GM12878 (cell line): ENCODE measurements around the gene CAVIN2. TPM values are rescaled to one million over a fixed set of nuclear protein-coding genes. Genes with fewer than 3 reads are reported as not detected.

Experiments used
- ATAC-seq: fragments of 200-7000 bp; cut with Tn5 transposase; 3 replicates; pipeline ENCODE4 v1.9.1; 2020; ENCODE audit warnings: mild to moderate bottlenecking, moderate library complexity
- BruUV-seq: library from RNA; stranded (reverse); fragments of 400-500 nt; replicated peaks from 2 replicates; lab custom pipeline; 2021; lab: Mats Ljungman, UMichigan
- CTCF ChIA-PET: fragments of 300-600 bp; sonication (Branson Sonifier 250); formaldehyde crosslinking; extraction: SDS; loops from one replicate; lab custom pipeline; 2021; ENCODE audit warnings: inconsistent platforms; lab: Yijun Ruan, JAX
- POLR2A ChIA-PET: fragments of 350-600 bp; formaldehyde crosslinking; extraction: SDS; loops from one replicate; lab custom pipeline; 2021; ENCODE audit warnings: inconsistent platforms; lab: Charles Lee
- RAD21 ChIA-PET: fragments of 300-600 bp; sonication (Branson Sonifier 250); formaldehyde crosslinking; loops from one replicate; lab custom pipeline; 2023; ENCODE audit warnings: antibody characterized with exemption; ENCODE audit not compliant: unreplicated experiment; lab: Charles Lee
- SMC1A ChIA-PET: fragments of 300-600 bp; sonication (Branson Sonifier 250); formaldehyde crosslinking; loops from one replicate; lab custom pipeline; 2023; ENCODE audit not compliant: unreplicated experiment, uncharacterized antibody; lab: Charles Lee
- DNase-seq: peaks from one replicate; pipeline ENCODE4 v3.0.0-alpha.2; 2011; ENCODE audit warnings: low read depth, low spot score
- FAIRE-seq: peaks from 3 replicates; lab custom pipeline; 2011; peaks lifted over from hg19 to GRCh38; lab: Jason Lieb, UNC
- H2AFZ ChIP-seq: 2 replicates; pipeline ENCODE4 v1.6.0; 2011; ENCODE audit warnings: low read depth, low read length, control low read depth; ENCODE audit not compliant: control insufficient read depth
- H3K27ac ChIP-seq: 2 replicates; pipeline ENCODE4 v1.5.1; 2011; ENCODE audit warnings: control low read depth; ENCODE audit not compliant: control insufficient read depth, insufficient read depth
- H3K27me3 ChIP-seq, 2 experiments: replicated peaks in 1 of 2; 2 replicates each; pipeline versions ENCODE4 v1.6.0 to v1.6.1; 2011; ENCODE audit warnings: low read length in 1 of 2; ENCODE audit not compliant: control insufficient read depth in 2 of 2, insufficient read depth in 2 of 2
- H3K36me3 ChIP-seq, 2 experiments: 2 replicates each; pipeline ENCODE4 v1.5.1; 2011; ENCODE audit warnings: low read length in 1 of 2; ENCODE audit not compliant: control insufficient read depth in 2 of 2, insufficient read depth in 2 of 2
- H3K4me1 ChIP-seq: 2 replicates; pipeline ENCODE4 v1.6.1; 2011; ENCODE audit warnings: mild to moderate bottlenecking, low read length, moderate library complexity, mixed read lengths; ENCODE audit not compliant: control insufficient read depth, insufficient read depth
- H3K4me2 ChIP-seq: 2 replicates; pipeline ENCODE4 v1.6.0; 2011; ENCODE audit warnings: control low read depth; ENCODE audit not compliant: control insufficient read depth, insufficient read depth
- H3K4me3 ChIP-seq: fragments of 200-600 bp; sonication (generic); 2 replicates; pipeline ENCODE4 v1.5.1; 2016
- H3K79me2 ChIP-seq: 2 replicates; pipeline ENCODE4 v1.6.0; 2011; ENCODE audit warnings: low read length; ENCODE audit not compliant: control insufficient read depth, insufficient read depth
- H3K9ac ChIP-seq: 2 replicates; pipeline ENCODE4 v1.8.0; 2011; ENCODE audit warnings: low read length, control low read depth, mixed read lengths; ENCODE audit not compliant: control insufficient read depth, insufficient read depth
- H3K9me3 ChIP-seq: replicated peaks from 3 replicates; pipeline ENCODE4 v1.5.1; 2011; ENCODE audit warnings: mild to moderate bottlenecking, low read length; ENCODE audit not compliant: control insufficient read depth, insufficient read depth
- H4K20me1 ChIP-seq: 2 replicates; pipeline ENCODE4 v1.6.0; 2011; ENCODE audit not compliant: control insufficient read depth, insufficient read depth
- BACH1 ChIP-seq: fragments of 450-650 bp; IDR thresholded peaks from 2 replicates; pipeline ENCODE4 v1.6.1; 2017; ENCODE audit warnings: mild to moderate bottlenecking, borderline replicate concordance
- CBX3 ChIP-seq: fragments of 200-600 bp; sonication (generic); IDR thresholded peaks from 2 replicates; pipeline ENCODE4 v1.6.1; 2016; ENCODE audit warnings: low read depth, borderline replicate concordance
- EED ChIP-seq: sonication (generic); IDR thresholded peaks from 2 replicates; pipeline ENCODE4 v1.6.1; 2016; ENCODE audit warnings: antibody characterized with exemption, low read depth
- GATAD2B ChIP-seq: fragments of 450-650 bp; conservative IDR thresholded peaks from 2 replicates; pipeline ENCODE4 v1.6.1; 2017; ENCODE audit warnings: low read depth, mild to moderate bottlenecking, moderate library complexity
- HDAC2 ChIP-seq: fragments of 200-600 bp; sonication (generic); IDR thresholded peaks from 2 replicates; pipeline ENCODE4 v1.6.1; 2017
- LARP7 ChIP-seq: fragments of 450-650 bp; IDR thresholded peaks from 2 replicates; pipeline ENCODE4 v1.6.1; 2017; ENCODE audit warnings: mild to moderate bottlenecking
- MEF2B ChIP-seq: fragments of 450-650 bp; IDR thresholded peaks from 2 replicates; pipeline ENCODE4 v1.6.1; 2018; ENCODE audit warnings: mild to moderate bottlenecking, moderate library complexity; ENCODE audit not compliant: partially characterized antibody, poor library complexity, severe bottlenecking
- MTA3 ChIP-seq: IDR thresholded peaks from 2 replicates; pipeline ENCODE4 v1.6.1; 2012; ENCODE audit warnings: low read length, inconsistent platforms, borderline replicate concordance
- NFIC ChIP-seq: IDR thresholded peaks from 2 replicates; pipeline ENCODE4 v1.6.1; 2012; ENCODE audit warnings: low read depth, mild to moderate bottlenecking, inconsistent platforms, low read length, moderate library complexity
- NFYA ChIP-seq: IDR thresholded peaks from 2 replicates; pipeline ENCODE4 v1.6.1; 2011; ENCODE audit warnings: low read depth, mild to moderate bottlenecking, low read length, improper control_type of control experiment, borderline replicate concordance
- POLR2AphosphoS2 ChIP-seq: IDR thresholded peaks from 2 replicates; pipeline ENCODE4 v1.6.1; 2011; ENCODE audit warnings: low read depth, mild to moderate bottlenecking, low read length, improper control_type of control experiment, moderate library complexity
- RUNX3 ChIP-seq: IDR thresholded peaks from 2 replicates; pipeline ENCODE4 v1.6.1; 2012; ENCODE audit warnings: low read length, inconsistent platforms
- SMARCA5 ChIP-seq: fragments of 450-650 bp; IDR thresholded peaks from 2 replicates; pipeline ENCODE4 v1.6.1; 2017; ENCODE audit warnings: mild to moderate bottlenecking
- TCF12 ChIP-seq: IDR thresholded peaks from 2 replicates; pipeline ENCODE4 v1.6.1; 2011; ENCODE audit warnings: low read depth, mild to moderate bottlenecking, low read length
- WGBS: methylation state at CpG from one replicate; pipeline ENCODE4 v1.1.6; 2016; ENCODE audit warnings: low lambda C conversion rate; ENCODE audit not compliant: insufficient replicate concordance, insufficient coverage; ENCODE audit errors: missing lambda C conversion rate; 5-methylcytosine and 5-hydroxymethylcytosine counted together
- in situ Hi-C: fragments of 300-500 bp; cut with MboI; formaldehyde crosslinking; loops from 9 replicates; pipeline ENCODE4 v1.14.3; 2018; ENCODE audit warnings: mixed read lengths
- intact Hi-C: fragments of 100-400 bp; cut with micrococcal nuclease; formaldehyde crosslinking; loops from one replicate; pipeline ENCODE4 v1.14.2; 2022; ENCODE audit not compliant: unreplicated experiment
- polyA plus RNA-seq, 11 experiments: library from polyadenylated mRNA; depleted of rRNA in 4 of 11; unstranded in 6 of 11; stranded (reverse) in 5 of 11; fragments of >200 nt; fragmentation: Nextera tagmentation in 4 of 11; fragmentation: Illumina TruSeq in 1 of 11; extraction: Ambion mirVana in 4 of 11; extraction: Trizol in 1 of 11; gene quantifications; 1 replicate in 1 of 11; 2 replicates in 10 of 11; pipeline versions ENCODE4 v1.2.1 to v1.2.3, GENCODE V29; 2011 to 2016; ENCODE audit warnings: inconsistent platforms in 2 of 11, missing spikeins in 2 of 11, low read depth in 1 of 11
- total RNA-seq, 4 experiments: library from RNA; depleted of rRNA in 3 of 4; stranded (reverse); fragments of >200 nt in 3 of 4; fragmentation: Illumina TruSeq in 1 of 4; extraction: Trizol in 1 of 4; gene quantifications; 2 replicates each; pipeline versions ENCODE4 v1.2.1 to v1.2.3, GENCODE V29; 2013 to 2021
- TF ChIP-seq, protein P1 (sequence below): fragments of 450-650 bp; conservative IDR thresholded peaks from 2 replicates; pipeline ENCODE4 v1.6.1; 2017; ENCODE audit warnings: mild to moderate bottlenecking, moderate library complexity
- TF ChIP-seq, protein P2 (sequence below): fragments of 450-650 bp; formaldehyde crosslinking; IDR thresholded peaks from 2 replicates; pipeline ENCODE4 v1.4.0; 2022; ENCODE audit warnings: mild to moderate bottlenecking, moderate library complexity
- TF ChIP-seq, protein P3 (sequence below): IDR thresholded peaks from 2 replicates; pipeline ENCODE4 v1.6.1; 2011; ENCODE audit warnings: low read depth, mild to moderate bottlenecking, low read length, moderate library complexity, borderline replicate concordance; ENCODE audit errors: extremely low read depth
- TF ChIP-seq, protein P4 (sequence below): IDR thresholded peaks from 2 replicates; pipeline ENCODE4 v1.6.1; 2012; ENCODE audit warnings: low read length, inconsistent platforms

Gene CAVIN2
- total and polyA plus RNA-seq, 10 of the 15 experiments (the other 5 are each of a cell fraction or from before 2014, with no cell fraction given): not detected

DNA sequence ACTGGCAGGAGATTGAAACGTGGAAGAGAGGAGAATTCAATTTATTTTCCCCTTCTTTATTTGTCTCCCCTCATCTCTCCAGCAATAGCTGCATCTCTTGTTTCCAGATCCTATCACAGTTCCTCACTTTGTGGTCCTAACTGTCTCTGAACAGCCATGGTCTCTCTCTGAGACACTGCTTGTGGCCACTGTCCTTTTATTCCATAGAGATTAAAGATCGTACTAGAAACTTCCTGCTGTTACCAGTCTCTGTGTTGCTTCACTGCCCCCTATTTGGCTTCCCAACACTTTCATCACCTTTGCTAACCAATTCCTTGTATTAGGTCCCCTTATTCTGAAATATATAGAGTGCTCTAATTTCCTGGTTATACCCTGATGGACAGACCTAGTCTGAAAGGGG, 48.9 kb upstream of the CAVIN2 start:
- no peak for FAIRE-seq
- ChIA-PET SMC1A (interaction anchor here (1.2 kb wide), 1 partner anchor 22 kb away, joined by 3 read pairs; no protein-coding TSS in a partner anchor), CTCF (interaction anchor here (1.0 to 1.8 kb wide), 3 partner anchors 9 to 267 kb away, joined by 3 to 9 read pairs (median 7); no protein-coding TSS in a partner anchor), POLR2A (no interaction called here), RAD21 (no interaction called here)
- no peak for TF ChIP-seq RUNX3
- TF ChIP-seq TCF12: no peak
- TF ChIP-seq, protein P1, sequence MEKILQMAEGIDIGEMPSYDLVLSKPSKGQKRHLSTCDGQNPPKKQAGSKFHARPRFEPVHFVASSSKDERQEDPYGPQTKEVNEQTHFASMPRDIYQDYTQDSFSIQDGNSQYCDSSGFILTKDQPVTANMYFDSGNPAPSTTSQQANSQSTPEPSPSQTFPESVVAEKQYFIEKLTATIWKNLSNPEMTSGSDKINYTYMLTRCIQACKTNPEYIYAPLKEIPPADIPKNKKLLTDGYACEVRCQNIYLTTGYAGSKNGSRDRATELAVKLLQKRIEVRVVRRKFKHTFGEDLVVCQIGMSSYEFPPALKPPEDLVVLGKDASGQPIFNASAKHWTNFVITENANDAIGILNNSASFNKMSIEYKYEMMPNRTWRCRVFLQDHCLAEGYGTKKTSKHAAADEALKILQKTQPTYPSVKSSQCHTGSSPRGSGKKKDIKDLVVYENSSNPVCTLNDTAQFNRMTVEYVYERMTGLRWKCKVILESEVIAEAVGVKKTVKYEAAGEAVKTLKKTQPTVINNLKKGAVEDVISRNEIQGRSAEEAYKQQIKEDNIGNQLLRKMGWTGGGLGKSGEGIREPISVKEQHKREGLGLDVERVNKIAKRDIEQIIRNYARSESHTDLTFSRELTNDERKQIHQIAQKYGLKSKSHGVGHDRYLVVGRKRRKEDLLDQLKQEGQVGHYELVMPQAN: no peak
- TF ChIP-seq, protein P2, sequence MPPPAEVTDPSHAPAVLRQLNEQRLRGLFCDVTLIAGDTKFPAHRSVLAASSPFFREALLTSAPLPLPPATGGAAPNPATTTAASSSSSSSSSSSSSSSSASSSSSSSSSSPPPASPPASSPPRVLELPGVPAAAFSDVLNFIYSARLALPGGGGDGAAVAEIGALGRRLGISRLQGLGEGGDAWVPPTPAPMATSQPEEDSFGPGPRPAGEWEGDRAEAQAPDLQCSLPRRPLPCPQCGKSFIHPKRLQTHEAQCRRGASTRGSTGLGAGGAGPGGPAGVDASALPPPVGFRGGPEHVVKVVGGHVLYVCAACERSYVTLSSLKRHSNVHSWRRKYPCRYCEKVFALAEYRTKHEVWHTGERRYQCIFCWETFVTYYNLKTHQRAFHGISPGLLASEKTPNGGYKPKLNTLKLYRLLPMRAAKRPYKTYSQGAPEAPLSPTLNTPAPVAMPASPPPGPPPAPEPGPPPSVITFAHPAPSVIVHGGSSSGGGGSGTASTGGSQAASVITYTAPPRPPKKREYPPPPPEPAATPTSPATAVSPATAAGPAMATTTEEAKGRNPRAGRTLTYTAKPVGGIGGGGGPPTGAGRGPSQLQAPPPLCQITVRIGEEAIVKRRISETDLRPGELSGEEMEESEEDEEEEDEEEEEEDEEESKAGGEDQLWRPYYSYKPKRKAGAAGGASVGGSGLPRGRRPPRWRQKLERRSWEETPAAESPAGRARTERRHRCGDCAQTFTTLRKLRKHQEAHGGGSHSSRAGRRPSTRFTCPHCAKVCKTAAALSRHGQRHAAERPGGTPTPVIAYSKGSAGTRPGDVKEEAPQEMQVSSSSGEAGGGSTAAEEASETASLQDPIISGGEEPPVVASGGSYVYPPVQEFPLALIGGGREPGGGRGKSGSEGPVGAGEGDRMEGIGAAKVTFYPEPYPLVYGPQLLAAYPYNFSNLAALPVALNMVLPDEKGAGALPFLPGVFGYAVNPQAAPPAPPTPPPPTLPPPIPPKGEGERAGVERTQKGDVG (CRISPR knock-in tag): no peak
- TF ChIP-seq EED: no peak
- no peak for TF ChIP-seq LARP7
- no peak for TF ChIP-seq GATAD2B
- no peak for TF ChIP-seq POLR2AphosphoS2
- no peak for TF ChIP-seq NFYA
- TF ChIP-seq, protein P3, sequence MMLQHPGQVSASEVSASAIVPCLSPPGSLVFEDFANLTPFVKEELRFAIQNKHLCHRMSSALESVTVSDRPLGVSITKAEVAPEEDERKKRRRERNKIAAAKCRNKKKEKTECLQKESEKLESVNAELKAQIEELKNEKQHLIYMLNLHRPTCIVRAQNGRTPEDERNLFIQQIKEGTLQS: no peak
- TF ChIP-seq SMARCA5: no peak
- no peak for TF ChIP-seq HDAC2
- TF ChIP-seq, protein P4, sequence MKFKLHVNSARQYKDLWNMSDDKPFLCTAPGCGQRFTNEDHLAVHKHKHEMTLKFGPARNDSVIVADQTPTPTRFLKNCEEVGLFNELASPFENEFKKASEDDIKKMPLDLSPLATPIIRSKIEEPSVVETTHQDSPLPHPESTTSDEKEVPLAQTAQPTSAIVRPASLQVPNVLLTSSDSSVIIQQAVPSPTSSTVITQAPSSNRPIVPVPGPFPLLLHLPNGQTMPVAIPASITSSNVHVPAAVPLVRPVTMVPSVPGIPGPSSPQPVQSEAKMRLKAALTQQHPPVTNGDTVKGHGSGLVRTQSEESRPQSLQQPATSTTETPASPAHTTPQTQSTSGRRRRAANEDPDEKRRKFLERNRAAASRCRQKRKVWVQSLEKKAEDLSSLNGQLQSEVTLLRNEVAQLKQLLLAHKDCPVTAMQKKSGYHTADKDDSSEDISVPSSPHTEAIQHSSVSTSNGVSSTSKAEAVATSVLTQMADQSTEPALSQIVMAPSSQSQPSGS: no peak
- no peak for TF ChIP-seq MTA3
- no peak for TF ChIP-seq BACH1
- no peak for TF ChIP-seq MEF2B
- no peak for TF ChIP-seq NFIC
- TF ChIP-seq CBX3: no peak
- Histone ChIP-seq H3K4me2 (no peak overlapping the region), H3K9me3 (no peaks in the 10 kb centered on the region), H3K4me1 (no peaks in the 10 kb centered on the region), H3K36me3 (no peaks in the 10 kb centered on the region), H3K27me3 (no peaks in the 10 kb centered on the region), H3K4me3 (no peak overlapping the region), H4K20me1 (no peaks in the 10 kb centered on the region), H3K79me2 (no peaks in the 10 kb centered on the region), H3K27ac (no peak overlapping the region), H3K9ac (no peak overlapping the region), H2AFZ (no peak overlapping the region)
- ATAC-seq: no peak
- DNase-seq: no peak
- intact Hi-C loops: no loop called here
- in situ Hi-C loops: no loop called here
- no TSS peak for BruUV-seq
- 3% methylated on average over 2 of the region's 2 CpGs for WGBS
